ENCODE data around the gene C15orf61. TPM values are rescaled to one million over a fixed set of nuclear protein-coding genes. Genes with fewer than 3 reads are reported as not detected.

Gene C15orf61
- total RNA-seq, 1 experiment from 2014 or later: 10.5 TPM

GRCh38 chr15:67506775-67507747, 13.9 kb upstream of the C15orf61 start:
- BruUV-seq (replicated peaks): no TSS peak
- Mint-ChIP-seq H3K9me3 (ENCODE audit: unreplicated experiment) (no peaks in the 10 kb centered on the region), H3K27me3 (ENCODE audit: insufficient read depth, unreplicated experiment) (no peaks in the 10 kb centered on the region), H3K36me3 (ENCODE audit: insufficient read depth, unreplicated experiment) (peaks cover 8% of the 10 kb centered on the region), H3K4me1 (ENCODE audit: low read depth, unreplicated experiment) (peaks cover 7% of the 10 kb centered on the region), H3K27ac (ENCODE audit: unreplicated experiment) (no peak overlapping the region), H3K4me3 (ENCODE audit: unreplicated experiment) (no peak overlapping the region)
- ChIA-PET POLR2A (no interaction called here), CTCF (no interaction called here)
- H3K4me3 ChIP-seq (ENCODE audit: low read depth, low read length): no peak overlapping the region
- DNase-seq: no peak
- no peak for TF ChIP-seq CTCF (IDR thresholded peaks at IDR 0.05; ENCODE audit: insufficient read depth in 1 of 2, low read depth in 1 of 2, low read length in 1 of 2, severe bottlenecking in 1 of 2, unreplicated experiment in 1 of 2)
- no peaks in the 10 kb centered on the region for H3K4me1 ChIP-seq
- intact Hi-C loops (cut with micrococcal nuclease; ENCODE audit: unreplicated experiment): no loop called here
- no peaks in the 10 kb centered on the region for H3K36me3 ChIP-seq (ENCODE audit: control insufficient read depth, insufficient read depth, low read length)
- H3K9me3 ChIP-seq: no peaks in the 10 kb centered on the region
- no peaks in the 10 kb centered on the region for H3K27me3 ChIP-seq (replicated peaks; ENCODE audit: control insufficient read depth, insufficient read depth, low read length)

GRCh38 chr15:67508407-67508806, 12.5 kb upstream of the C15orf61 start:
- TF ChIP-seq CTCF (IDR thresholded peaks at IDR 0.05; ENCODE audit: insufficient read depth in 1 of 2, low read depth in 1 of 2, low read length in 1 of 2, severe bottlenecking in 1 of 2, unreplicated experiment in 1 of 2): no peak
- no peaks in the 10 kb centered on the region for H3K27me3 Mint-ChIP-seq (ENCODE audit: insufficient read depth, unreplicated experiment)
- H3K4me3 Mint-ChIP-seq (ENCODE audit: unreplicated experiment): no peak overlapping the region
- no peaks in the 10 kb centered on the region for H3K9me3 Mint-ChIP-seq (ENCODE audit: unreplicated experiment)
- H3K4me1 Mint-ChIP-seq (ENCODE audit: low read depth, unreplicated experiment): peaks cover 7% of the 10 kb centered on the region
- no TSS peak for BruUV-seq (replicated peaks)
- Histone ChIP-seq H3K4me1 (no peaks in the 10 kb centered on the region), H3K9me3 (no peaks in the 10 kb centered on the region), H3K36me3 (ENCODE audit: control insufficient read depth, insufficient read depth, low read length) (no peaks in the 10 kb centered on the region), H3K4me3 (ENCODE audit: low read depth, low read length) (no peak overlapping the region), H3K27me3 (replicated peaks; ENCODE audit: control insufficient read depth, insufficient read depth, low read length) (no peaks in the 10 kb centered on the region)
- CTCF ChIA-PET: no interaction called here
- intact Hi-C loops (cut with micrococcal nuclease; ENCODE audit: unreplicated experiment): no loop called here
- no peak for DNase-seq
- peaks cover 12% of the 10 kb centered on the region for H3K36me3 Mint-ChIP-seq (ENCODE audit: insufficient read depth, unreplicated experiment)
- no peak overlapping the region for H3K27ac Mint-ChIP-seq (ENCODE audit: unreplicated experiment)
- POLR2A ChIA-PET: no interaction called here

GRCh38 chr15:67509918-67510317, 11.0 kb upstream of the C15orf61 start:
- H3K36me3 ChIP-seq (ENCODE audit: control insufficient read depth, insufficient read depth, low read length): no peaks in the 10 kb centered on the region
- DNase-seq: no peak
- TF ChIP-seq CTCF (IDR thresholded peaks at IDR 0.05; ENCODE audit: insufficient read depth in 1 of 2, low read depth in 1 of 2, low read length in 1 of 2, severe bottlenecking in 1 of 2, unreplicated experiment in 1 of 2): no peak
- intact Hi-C loops (cut with micrococcal nuclease; ENCODE audit: unreplicated experiment): no loop called here
- H3K4me3 ChIP-seq (ENCODE audit: low read depth, low read length): no peak overlapping the region
- no peaks in the 10 kb centered on the region for H3K4me1 ChIP-seq
- H3K4me1 Mint-ChIP-seq (ENCODE audit: low read depth, unreplicated experiment): peaks cover 7% of the 10 kb centered on the region
- ChIA-PET CTCF (no interaction called here), POLR2A (no interaction called here)
- H3K9me3 Mint-ChIP-seq (ENCODE audit: unreplicated experiment): no peaks in the 10 kb centered on the region
- no peak overlapping the region for H3K27ac Mint-ChIP-seq (ENCODE audit: unreplicated experiment)
- H3K36me3 Mint-ChIP-seq (ENCODE audit: insufficient read depth, unreplicated experiment): peaks cover 12% of the 10 kb centered on the region
- no peaks in the 10 kb centered on the region for H3K27me3 Mint-ChIP-seq (ENCODE audit: insufficient read depth, unreplicated experiment)
- H3K4me3 Mint-ChIP-seq (ENCODE audit: unreplicated experiment): no peak overlapping the region
- H3K9me3 ChIP-seq: no peaks in the 10 kb centered on the region
- H3K27me3 ChIP-seq (replicated peaks; ENCODE audit: control insufficient read depth, insufficient read depth, low read length): no peaks in the 10 kb centered on the region
- BruUV-seq (replicated peaks): no TSS peak
